ENCODE data around the gene OR2F1. TPM values are rescaled to one million over a fixed set of nuclear protein-coding genes. Genes with fewer than 3 reads are reported as not detected.

OR2F1 gene
- total and polyA plus RNA-seq, 12 donors, result not detected

GRCh38 chr7:143993924-143994323 is 39.3 kb downstream of the OR2F1 start:
- no peak overlapping the region for H3K4me3 ChIP-seq
- no peaks in the 10 kb centered on the region for H3K36me3 ChIP-seq
- no peak for TF ChIP-seq CTCF (IDR thresholded peaks at IDR 0.05)
- H3K4me1 ChIP-seq, result peaks cover 0 to 10% (median 3%) of the 10 kb centered on the region in 9 donors
- intact Hi-C loops (cut with DNase I), result loop anchor here in 1 of 10 donors (10.0 kb wide), 1 partner anchor 89 kb away; the partner anchor contains the start of gene TCAF1
- peaks cover 0 to 15% (median 3%) of the 10 kb centered on the region in 11 donors for H3K9me3 ChIP-seq
- no peak overlapping the region for H3K27ac ChIP-seq
- ATAC-seq (no peak), DNase-seq (no peak)
- H3K27me3 ChIP-seq, result no peaks in the 10 kb centered on the region
- 94% methylated on average over 3 of the region's 3 CpGs for WGBS, 2 donors

GRCh38 chr7:144000020-144000419 is 45.4 kb downstream of the OR2F1 start, which contains the start of gene OR6B1:
Gene OR6B1, plus strand, starts transcription at chr7:144000320. Its CDS starts 3,677 bp downstream, at chr7:144003997.
- Histone ChIP-seq H3K4me3 (no peak within 1 kb of the TSS), H3K27ac (no peak within 1 kb of the TSS), H3K36me3 (no peaks in the 10 kb centered on the region), H3K27me3 (no peaks in the 10 kb centered on the region), H3K9me3 (no peaks in the 10 kb centered on the region), H3K4me1 (no peaks in the 10 kb centered on the region)
- WGBS, 2 donors, result 81 to 87% methylated on average over 4 of the region's 4 CpGs
- ATAC-seq (no peak), DNase-seq (no peak)
- intact Hi-C loops (cut with DNase I), result loop anchor here in 1 of 10 donors (10.0 kb wide), 1 partner anchor 45 kb away; the partner anchor contains the start of gene OR2F1
- no peak for TF ChIP-seq CTCF (IDR thresholded peaks at IDR 0.05)

- Histone ChIP-seq H3K27me3 (no peaks in the 10 kb centered on the region), H3K36me3 (no peaks in the 10 kb centered on the region), H3K4me3 (no peak overlapping the region), H3K4me1 (no peaks in the 10 kb centered on the region), H3K27ac (no peak overlapping the region), H3K9me3 (no peaks in the 10 kb centered on the region)
- no peak for TF ChIP-seq CTCF (IDR thresholded peaks at IDR 0.05)
- 74 to 81% methylated on average over 3 of the region's 3 CpGs for WGBS, 2 donors
- ATAC-seq (no peak), DNase-seq (no peak)
- intact Hi-C loops (cut with DNase I), result loop anchor here in 1 of 10 donors (10.0 kb wide), 1 partner anchor 47 kb away; the partner anchor contains the start of gene OR2F1
These were observed 46.9 kb downstream of the OR2F1 start for GRCh38 chr7:144001543-144001942.

- Histone ChIP-seq H3K4me1 (no peaks in the 10 kb centered on the region), H3K27me3 (no peaks in the 10 kb centered on the region), H3K36me3 (no peaks in the 10 kb centered on the region), H3K9me3 (peaks cover 0 to 7% (median 0%) of the 10 kb centered on the region in 11 donors), H3K4me3 (no peak overlapping the region), H3K27ac (no peak overlapping the region)
- ATAC-seq (no peak), DNase-seq (no peak)
- 72 to 77% methylated on average over 5 of the region's 5 CpGs for WGBS, 2 donors
- no peak for TF ChIP-seq CTCF (IDR thresholded peaks at IDR 0.05)
- intact Hi-C loops (cut with DNase I), result loop anchor here in 1 of 10 donors (10.0 kb wide), 1 partner anchor 50 kb away; the partner anchor contains the start of gene OR2F1
These were observed 50.1 kb downstream of the OR2F1 start for GRCh38 chr7:144004703-144005102.
